Fibroblast of skin of scalp (primary cell): Measurements from ENCODE around the gene CENPA. TPM values are rescaled to one million over a fixed set of nuclear protein-coding genes. Genes with fewer than 3 reads are reported as not detected.
"Not testable (repeated sequence)": the region's sequence is repeated elsewhere in the genome, so short reads cannot be mapped to it uniquely, and the experiment has no call there.

ENCODE experiments used
- DNase-seq: peaks from one replicate; pipeline ENCODE4 v3.0.0-alpha.2; 2013
- polyA plus RNA-seq, 2 experiments: library from polyadenylated mRNA; unstranded; fragments of 120-200 nt; gene quantifications; one replicate each; pipeline ENCODE4 v1.2.1, GENCODE V29; 2013; ENCODE audit not compliant: insufficient read length in 2 of 2

The CENPA gene
- polyA plus RNA-seq (2013, experiment 1 of 2; ENCODE audit: insufficient read length), result 16.9 TPM
- polyA plus RNA-seq (2013, experiment 2 of 2; ENCODE audit: insufficient read length), result 16.1 TPM

- DNase-seq, result peak; percentile 100
These were observed at the start of gene CENPA for GRCh38 chr2:26785431-26786206. Gene CENPA (plus strand): TSS chr2:26786056. CDS start chr2:26786197, 141 bp downstream.

DNA sequence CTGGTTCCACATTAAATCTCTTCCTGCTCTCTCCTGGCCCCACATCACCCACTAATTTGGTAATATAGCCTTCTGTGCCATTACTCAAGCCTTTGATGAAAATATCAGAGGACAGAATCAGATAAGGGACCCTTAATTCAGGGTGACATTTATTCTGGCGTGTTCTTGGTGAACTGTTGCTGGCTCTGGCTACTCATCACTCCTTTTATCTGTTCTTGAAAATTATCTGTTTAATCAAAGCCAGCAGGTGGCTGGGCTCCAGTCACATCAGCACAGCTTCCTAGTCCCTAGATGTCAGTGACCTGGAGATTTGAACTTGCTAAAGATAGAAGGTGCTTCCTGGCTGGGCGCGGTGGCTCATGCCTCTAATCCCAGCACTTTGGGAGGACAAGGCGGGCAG is 48.6 kb upstream of the CENPA start:
- no peak for DNase-seq

DNA sequence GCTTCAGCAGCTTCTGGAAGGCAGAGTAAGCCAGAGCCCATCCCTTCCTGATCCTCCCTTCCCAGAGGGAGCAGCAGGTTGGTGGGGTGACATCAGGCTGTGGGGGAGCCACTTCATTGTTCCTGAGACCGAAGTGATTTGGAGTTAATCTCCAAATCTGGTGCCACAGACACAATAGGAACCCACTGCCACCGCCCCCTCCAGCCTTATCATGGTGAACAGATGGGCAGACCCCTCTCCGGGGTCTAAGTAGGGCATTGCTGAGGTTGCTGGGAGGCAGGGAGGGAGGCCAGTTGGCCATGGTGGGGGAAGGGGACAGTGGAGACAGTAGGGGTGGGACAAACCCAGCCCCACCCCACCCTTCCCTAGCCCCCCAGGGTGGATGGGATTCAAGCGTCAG is 47.4 kb upstream of the CENPA start:
- DNase-seq, result no peak

- DNase-seq, result no peak
These were observed 46.3 kb upstream of the CENPA start for GRCh38 chr2:26739514-26739913.

- DNase-seq, result no peak
These were observed 45.5 kb upstream of the CENPA start for GRCh38 chr2:26740346-26740745.

- no peak for DNase-seq
These were observed 45.0 kb upstream of the CENPA start for GRCh38 chr2:26740890-26741302.

GRCh38 chr2:26742048-26742770 is 43.6 kb upstream of the CENPA start:
- no peak for DNase-seq

DNA sequence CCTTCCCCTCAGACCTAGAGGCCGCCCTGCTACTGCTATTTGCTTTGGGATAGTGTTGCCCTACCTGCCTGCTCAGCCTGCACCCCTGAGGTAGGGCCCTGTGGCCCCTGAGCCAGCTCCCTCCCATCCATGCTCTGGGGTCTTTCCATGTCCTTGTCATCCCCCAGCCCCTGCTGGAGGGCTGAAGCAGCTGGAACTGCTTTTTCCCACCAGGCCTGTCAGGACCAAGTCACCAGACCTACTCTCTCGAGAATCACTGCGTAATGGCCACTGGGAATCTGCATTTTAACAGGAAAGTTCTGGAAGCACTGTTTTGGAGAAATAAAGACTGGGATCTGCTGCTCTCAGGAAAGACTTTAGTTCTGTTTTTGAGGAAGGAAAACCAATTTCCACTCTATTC is 42.0 kb upstream of the CENPA start:
- no peak for DNase-seq

GRCh38 chr2:26744953-26745352 is 40.9 kb upstream of the CENPA start:
- DNase-seq, result no peak

DNA sequence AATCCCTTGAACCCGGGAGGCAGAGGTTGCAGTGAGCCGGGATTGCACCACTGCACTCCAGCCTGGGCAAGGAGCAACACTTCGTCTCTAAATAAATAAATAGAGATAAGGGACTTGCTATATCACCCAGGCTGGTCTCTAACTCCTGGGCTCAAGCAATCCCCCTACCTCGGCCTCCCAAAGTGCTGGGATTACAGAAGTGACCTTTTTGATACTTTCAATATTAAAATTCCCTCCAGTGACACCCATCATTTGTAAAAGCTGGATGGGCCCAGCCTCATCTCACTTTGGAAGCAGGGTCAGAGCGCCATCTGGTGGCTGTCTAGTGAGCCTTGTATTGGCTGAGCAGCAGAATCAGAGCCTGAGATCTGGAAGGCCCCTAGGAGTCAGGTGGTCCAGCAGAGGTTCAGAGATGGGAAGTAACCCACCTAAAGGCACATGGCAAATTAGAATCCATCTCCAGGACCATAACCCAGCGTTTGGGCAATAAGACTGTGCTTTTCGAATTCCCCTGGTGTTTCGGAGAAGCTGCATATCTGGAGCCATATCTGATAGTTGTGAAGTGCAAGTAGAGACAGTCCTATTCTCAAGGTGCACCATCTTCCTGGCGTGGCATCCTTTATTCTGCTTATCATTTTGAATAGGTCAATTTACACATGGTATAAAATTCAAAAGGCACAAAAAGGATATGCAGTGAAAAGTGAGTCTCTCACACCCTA is 40.1 kb upstream of the CENPA start:
- peak; percentile 77 for DNase-seq

- no peak for DNase-seq
These were observed 38.9 kb upstream of the CENPA start for GRCh38 chr2:26746934-26747333.

GRCh38 chr2:26749787-26750420 is 36.0 kb upstream of the CENPA start:
- DNase-seq, result peak; percentile 41

GRCh38 chr2:26750467-26750866 is 35.4 kb upstream of the CENPA start:
- DNase-seq, result not testable (repeated sequence)

DNA sequence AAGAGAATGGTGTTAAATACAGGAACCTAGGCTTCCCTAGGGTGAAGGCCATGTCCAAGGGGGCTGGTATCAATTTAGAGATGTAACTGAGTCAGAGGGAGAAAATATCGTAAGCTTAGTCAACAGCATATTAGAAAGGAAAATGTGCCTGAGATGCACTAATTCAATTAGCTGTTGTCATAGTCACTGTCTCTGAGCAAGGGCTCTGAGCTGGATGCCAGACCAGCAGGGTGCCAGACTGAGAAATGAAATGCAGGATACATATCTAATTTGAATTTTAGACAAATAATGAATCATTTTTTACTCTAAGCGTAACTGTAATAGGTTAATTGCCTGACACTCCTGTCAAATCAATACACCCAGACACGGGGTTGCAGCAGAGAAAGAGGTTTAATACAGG is 33.2 kb upstream of the CENPA start:
- peak; percentile 88 for DNase-seq

GRCh38 chr2:26754539-26754938 is 31.3 kb upstream of the CENPA start:
- no peak for DNase-seq

- DNase-seq, result no peak
These were observed 30.7 kb upstream of the CENPA start for GRCh38 chr2:26754972-26755670.

GRCh38 chr2:26756337-26756736 is 29.5 kb upstream of the CENPA start:
- DNase-seq, result no peak

- DNase-seq, result peak; percentile 99
These were observed 27.7 kb upstream of the CENPA start for GRCh38 chr2:26757873-26758789.

DNA sequence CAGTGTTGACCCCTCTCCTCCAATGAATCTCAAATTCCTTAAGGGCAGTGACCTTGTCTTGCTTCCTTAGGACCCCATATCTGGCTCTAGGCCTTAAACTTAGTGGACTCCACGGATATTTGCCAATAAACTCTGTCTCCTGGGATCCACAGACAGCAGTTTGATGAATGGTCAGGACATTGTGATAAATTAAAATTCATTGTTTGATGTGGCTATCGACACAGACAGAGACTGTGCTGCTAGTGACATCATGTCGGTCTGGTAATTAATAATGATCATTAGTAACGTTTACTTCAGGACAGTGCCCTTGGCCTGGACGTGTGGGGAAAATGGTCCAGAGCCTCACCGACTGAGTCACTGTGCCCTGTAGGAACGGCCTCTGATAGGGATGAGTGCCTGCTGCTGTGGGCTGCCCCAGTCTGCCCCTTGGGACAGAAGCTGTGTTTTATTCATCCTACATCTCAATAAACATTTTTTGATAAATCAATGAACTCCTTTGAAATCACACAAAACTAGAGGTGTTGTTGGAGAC is 27.0 kb upstream of the CENPA start:
- no peak for DNase-seq

DNA sequence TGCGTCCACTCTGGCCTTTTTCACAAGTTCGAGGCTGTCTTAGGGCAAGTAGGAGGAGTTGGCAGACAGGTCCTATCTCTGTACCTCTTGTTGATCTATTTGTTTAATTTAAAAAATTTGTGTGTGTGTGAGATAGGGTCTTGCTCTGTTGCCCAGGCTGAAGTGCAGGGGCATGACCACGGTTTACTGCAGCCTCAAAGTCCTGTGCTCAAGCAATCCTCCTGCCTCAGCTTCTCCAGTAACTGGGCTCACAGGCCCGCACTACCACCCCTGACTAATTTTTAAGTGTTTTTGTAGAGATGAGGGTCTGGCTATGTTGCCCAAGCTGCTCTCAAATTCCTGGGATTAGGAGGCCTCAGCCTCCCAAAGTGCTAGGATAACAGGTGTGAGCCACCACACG is 26.0 kb upstream of the CENPA start:
- DNase-seq, result no peak

DNA sequence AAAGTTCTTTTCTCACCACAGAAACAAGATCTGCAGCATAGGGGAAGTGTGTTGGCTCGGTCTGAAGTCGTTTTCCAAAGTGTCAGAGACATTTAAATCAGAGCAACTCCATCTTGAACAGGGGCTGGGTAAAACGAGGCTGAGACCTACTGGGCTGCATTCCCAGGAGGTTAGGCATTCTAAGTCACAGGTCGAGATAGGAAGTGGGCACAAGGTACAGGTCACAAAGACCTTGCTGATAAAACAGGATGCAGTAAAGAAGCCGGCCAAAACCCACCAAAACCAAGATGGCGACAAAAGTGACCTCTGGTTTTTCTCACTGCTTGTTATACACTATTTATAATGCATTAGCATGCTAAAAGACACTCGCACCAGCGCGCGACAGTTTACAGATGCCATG is 24.9 kb upstream of the CENPA start:
- DNase-seq, result not testable (repeated sequence)
